Kidney tubule cell (primary cell): ENCODE results near the gene ZNF423.
"Not testable (repeated sequence)": the region's sequence is repeated elsewhere in the genome, so short reads cannot be mapped to it uniquely, and the experiment has no call there.

Source experiments
- DNase-seq: peaks from one replicate; pipeline ENCODE4 v3.0.0-alpha.2; 2018; ENCODE audit warnings: low spot score

Gene ZNF423

DNA sequence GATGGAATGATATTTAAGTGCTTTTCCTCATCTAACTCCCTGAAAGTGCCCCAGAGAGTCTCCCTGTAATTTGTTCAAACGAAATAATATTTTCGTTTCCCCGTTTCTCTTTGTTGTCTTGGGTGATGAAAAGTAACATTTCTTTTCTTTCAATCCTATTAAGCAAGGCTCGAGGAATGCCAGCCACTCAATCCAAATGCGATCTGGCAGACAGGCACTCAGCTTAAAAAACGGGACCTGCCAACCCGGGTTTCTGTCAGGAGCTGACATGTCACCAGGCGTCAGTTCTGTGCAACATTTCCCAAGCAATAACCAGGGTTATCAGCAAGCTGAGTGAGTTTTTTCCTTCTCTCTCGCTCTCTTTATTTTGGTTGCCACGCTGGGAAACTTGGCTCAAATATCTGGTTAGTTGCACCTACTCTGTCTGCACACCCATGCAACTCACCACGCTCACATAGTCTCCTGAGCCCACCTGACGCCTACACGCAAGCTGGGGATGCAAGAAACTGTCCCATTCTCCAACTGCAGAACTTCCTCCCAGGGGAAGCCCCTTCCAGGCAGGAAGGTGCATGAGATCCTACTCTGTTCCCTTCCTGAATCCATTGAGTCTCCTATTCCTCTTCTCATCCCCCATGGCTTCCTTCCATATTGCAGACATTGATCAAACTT lies 274.1 kb downstream of the ZNF423 start:
- no peak for DNase-seq

DNA sequence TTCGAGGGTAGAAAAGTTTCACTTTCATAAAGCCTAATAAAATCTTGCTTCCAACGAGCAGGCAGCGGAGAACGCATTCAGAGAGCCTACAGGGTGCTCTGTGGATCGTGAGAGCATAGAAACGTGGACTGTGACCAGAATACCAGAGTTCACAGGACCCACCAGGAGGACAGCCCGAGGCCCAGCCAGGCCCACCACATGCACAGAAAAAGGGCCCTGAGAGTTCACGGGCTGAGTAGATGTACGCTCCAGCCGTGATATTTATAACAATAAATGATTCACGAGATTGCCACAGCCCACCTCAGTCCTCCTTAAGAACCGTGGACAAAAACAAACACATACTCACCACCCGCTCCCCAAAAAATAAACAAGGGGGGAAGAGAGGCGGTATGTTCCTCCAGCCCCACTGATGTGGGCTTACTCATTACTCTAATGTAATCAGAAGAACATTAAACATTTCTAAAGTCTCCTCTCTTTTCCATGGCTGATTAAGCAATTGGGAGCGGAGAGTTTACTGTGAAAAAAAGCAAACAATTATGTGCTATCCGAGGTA lies 275.1 kb downstream of the ZNF423 start:
- DNase-seq: no peak

DNA sequence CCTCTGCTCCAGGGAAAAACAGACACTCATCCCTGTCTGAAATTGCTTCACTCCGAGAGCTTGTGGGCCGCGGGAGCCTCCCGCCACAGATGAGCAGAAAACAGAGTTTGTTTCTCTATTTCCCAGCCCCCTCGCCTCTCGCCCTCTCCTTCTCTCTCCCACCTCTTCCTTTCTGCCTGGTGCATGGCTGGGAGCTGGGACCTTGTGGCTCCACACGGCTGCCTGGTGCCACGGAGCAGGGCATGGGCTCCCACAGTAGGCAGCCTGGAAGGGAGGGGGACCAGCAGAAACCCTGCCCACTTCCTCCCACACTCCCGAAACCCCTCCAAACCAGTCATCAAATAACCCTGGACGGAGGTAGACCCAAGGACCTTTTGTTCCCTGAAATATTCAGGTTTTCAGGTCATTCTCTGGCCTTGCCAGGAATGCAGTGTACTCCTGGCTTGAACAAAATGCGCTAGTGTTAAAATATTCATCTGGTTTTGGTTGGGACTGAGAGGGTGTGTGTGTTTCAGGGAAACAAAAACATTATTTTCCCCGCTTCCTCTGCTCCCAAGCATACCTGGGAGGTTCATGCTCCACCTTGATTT lies 277.4 kb downstream of the ZNF423 start:
- DNase-seq: no peak

DNA sequence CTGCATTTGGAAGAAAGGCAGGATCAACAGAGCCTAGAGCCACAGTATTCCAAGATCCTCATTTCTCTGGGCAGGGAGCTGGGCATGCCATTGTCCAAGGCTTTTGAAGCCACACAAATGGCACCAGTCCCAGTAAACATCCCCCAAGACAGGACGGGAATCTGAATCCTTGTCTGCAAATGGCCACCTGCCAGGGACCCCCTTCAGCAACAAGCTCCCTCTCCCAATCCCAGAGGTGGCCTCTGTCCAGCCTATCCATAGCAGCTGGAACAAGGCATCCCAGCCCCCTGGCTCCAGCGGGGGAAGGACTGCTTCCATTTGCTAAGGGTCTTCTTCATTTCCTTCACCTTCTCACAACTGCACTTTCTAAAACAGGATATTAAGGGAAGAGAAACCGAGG lies 277.9 kb downstream of the ZNF423 start:
- DNase-seq: no peak

DNA sequence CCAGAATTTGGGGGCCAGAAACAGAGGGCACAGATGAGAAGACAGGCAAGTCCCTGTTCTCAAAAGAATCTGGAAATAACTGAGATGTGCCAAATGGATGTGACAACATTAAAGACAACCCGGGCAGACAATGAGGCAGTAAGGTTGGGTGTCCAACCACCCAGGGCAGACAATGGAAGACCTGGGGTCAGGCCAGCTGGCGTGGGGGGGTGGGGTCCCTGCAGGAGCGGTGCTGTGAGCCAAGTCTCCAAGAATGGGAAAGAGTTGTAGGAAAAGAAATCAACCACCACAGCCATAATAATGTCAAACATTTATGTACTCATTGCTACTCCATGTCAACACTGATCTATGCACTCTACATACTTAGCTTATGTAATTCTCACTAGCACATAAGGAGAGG lies 279.0 kb downstream of the ZNF423 start:
- DNase-seq: no peak

DNA sequence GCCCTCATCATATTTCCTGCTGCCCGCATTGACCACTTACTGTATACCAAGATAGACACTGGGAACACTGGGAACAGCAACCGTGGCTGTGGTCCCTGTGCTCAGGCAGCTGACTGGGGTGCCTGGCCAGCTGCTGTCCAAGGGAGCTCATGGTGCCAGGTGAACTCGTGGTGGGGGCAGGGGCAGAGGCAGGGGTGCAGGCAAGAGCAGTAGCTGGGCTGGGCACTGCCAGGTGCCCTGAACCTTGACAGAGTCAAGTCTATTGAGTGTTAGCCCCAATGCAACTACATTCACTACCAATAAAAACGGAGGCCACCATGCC lies 279.8 kb downstream of the ZNF423 start:
- no peak for DNase-seq

DNA sequence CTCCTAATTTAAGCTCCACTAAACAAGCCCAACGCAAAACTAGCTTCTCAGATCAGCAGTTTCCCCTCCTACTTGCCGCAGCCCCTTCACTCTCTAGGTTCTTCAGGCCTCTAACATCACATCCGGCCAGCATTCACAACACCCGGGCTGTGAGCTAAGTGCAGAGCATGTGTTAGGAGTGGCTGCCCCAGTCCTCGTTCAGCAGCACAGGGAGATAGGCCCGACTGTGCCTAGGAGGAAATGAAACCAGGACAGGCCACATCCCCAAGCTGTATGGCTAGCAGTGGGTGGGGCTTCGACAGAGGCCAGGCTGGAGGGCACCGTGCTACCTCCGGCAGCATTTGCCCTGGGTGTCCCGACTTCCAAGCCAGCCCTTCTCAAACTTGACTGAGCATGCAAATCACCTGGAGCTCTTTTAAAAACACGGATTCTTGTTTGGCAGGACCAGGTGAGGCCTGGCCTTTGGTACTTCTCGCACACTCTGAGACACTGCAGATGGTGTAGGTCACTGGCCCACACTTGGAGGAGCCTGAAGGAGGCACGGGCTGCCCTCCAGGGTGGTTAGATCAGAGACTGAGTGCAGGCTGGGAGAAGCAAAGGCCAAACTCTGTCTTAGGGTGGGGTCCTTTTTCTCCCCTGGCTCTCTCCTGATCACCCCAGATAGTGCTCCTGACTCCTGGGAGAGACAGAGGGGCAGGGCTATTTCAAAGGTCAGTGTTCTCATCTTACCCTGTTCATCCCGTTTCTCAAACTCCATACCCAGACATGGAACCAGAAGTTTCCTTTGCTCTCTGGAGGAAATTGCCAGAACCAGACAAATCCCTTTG lies 280.4 kb downstream of the ZNF423 start:
- peak; percentile 32 for DNase-seq

DNA sequence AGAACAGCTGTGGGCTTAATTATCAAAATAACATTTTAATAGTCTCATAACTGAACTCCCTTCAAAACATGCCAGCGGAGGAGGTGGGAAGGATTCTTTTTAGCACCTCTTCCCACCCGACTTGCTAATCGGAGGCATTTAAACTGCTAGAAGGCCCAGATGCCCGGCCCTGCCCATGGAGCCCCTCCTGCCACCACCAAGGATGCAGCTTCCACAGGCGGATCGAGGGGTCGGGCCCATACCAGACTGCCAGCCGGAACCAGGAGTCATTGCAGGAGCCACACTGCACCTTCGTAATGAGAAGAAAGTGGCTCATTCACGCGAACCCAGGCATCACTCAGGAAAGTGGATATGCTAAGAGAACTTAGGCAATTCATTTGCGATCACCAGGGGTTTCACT lies 281.1 kb downstream of the ZNF423 start:
- DNase-seq: no peak

DNA sequence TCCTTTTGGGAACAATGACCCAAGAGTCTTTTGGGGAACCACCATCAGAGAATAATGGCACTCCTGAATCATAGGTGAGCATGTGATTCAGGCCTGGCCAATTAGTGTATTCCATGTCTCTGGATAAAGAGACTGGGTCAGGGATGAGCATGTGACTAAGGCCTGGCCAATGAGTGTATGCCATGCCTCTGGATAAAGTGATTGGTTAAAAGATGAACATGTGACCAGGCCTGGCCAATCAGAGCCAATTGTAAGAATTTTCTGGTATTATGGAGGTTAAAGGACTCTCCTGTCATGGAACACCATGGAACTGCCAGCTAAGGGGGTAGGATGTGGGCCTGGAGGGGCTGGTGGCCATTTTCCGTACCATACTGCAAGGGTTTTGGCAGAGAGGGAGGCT lies 288.0 kb downstream of the ZNF423 start:
- DNase-seq: no peak

DNA sequence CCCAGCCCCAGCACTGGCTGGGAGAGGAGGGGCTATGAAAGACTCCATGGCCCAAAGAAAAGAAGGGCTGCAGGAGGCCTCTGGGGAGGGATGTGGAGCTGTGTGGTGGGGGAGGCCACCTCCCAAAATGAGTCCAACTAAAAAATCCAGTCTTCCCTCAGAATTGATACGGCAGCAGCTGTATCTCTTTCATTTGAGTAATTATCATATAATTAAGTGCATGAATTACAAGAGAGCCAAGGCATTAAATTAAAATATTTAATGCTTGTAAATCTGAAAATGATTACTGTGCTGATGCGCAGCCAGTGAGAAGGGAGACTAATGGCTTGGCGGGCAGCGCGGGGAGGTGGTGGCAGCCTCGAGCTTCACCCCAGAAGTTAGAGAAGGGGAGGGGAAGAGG lies 289.5 kb downstream of the ZNF423 start:
- DNase-seq: no peak

DNA sequence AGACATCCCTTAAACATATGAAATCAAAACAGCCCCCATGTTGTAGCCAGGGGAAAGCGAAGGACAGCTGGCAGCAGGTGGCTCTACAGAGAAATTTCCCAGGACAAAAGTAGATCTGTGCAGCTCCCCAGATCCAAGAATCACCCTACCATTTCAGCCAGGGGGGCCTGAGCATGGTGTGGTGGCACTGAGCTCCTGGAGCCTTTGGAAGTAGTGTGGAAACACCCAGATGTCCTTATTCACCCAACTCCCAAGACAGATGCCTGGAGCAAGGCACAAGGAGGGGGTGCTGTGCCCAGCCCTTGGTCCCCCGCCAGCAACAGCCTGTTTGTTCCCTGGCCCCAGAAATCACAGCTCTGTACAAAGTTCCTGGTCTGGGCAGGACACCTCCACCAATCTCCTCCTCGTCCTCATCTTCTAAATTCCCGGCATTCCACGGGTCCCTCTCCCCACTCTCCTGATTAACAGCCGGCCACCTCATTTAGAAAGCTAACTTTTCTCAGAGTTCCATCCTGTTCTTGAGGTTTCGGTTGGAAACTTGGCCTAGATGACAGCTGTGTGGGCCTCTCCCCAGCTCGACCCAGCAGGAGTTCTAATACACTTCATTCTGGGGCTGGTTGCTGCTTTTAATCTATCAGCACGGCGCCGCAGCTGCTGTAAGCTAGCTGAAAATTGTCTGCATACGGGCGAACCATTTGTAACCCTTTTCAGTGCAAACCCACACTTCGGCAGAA lies 291.2 kb downstream of the ZNF423 start:
- no peak for DNase-seq

DNA sequence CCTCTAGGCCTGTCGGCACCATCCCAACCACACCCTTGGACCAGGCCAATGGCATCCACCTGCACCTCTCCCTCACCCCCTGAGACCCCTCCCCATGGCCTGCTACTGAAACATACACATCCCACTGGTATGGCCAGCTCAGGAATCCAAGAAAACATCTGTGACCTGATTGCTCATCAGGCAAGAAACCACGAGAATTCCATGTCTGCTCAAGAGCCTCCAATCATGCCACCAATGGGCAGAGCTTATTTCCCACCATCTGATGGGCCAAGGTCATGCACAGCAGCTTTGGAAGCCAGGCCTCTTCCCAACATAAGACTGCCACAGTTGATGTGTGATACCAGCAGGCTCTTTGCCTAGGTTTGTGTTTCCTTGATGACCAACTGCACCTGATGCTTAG lies 292.2 kb downstream of the ZNF423 start:
- peak; percentile 55 for DNase-seq

DNA sequence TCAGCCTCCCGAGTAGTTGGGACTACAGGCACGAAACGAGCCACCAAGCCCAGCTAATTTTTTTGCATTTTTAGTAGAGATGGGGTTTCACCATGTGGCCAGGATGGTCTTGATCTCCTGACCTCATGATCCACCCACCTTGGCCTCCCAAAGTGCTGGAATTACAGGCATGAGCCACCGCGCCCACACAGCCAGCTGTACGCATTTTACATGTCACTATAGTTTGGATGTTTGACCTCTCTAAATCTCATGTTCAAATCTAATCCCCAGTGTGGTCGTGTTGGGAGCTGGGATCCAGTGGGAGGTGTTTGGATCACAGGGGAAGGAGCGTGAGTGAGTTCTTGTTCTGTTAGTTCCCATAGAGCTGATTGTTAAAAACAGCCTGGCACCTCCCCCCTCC lies 293.0 kb downstream of the ZNF423 start:
- DNase-seq: not testable (repeated sequence)

DNA sequence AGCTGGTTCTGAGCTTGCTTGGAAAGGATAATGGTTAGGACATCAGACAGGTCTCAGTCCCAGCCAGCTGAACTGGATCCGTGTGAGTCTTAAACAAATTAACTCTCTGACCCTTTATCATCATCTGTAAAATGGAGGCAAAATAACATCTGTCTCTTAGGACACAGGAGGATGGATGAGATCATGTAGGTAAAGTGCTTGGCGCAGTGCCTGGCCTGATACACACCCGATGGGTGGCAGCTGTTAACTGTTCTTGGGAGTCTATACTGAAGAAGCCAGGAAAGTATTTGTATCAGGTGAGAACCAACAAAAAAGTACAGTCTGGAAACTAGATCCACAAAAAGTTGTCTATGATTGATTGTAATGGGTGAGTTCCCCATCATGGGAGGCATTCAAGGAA lies 293.7 kb downstream of the ZNF423 start:
- DNase-seq: no peak

DNA sequence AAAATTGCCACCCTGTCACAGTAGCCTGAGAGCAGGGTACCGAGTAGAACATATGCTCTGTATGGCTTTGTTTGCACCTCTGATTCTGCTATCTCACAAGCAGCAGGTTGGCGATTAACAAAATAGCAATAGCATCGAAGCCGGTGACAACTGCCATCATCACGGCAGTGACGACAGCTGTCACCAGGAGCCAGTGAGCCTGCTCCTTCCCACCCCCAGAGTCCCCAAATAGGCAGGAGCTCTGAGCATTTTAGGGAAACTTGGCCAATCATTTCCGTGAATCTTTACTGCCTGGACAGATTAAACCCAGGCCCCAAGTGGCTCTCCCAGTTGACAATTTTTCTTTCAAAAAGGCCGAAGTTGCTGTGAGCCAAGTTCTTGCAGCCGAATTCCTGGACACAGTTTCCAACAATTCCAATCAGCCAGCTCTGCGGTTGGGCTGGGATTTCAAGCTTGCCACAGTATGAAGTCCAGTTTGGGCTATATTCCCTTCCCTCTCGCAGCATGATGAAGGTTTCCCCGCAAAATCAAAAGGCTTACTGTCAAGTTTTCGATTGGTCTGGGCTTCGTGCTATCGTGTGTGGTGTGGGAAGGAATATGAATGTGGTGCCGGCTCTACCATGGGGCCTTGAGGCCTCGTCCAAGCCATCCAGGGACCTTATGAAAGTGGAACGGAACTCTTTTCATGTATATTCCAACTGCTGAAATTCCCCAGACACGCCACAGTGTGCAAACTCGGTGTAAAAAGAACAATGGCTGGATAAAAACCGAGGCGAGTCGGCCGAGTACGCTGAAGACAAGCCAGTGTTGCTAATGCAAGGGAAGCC lies 295.7 kb downstream of the ZNF423 start:
- DNase-seq: no peak

DNA sequence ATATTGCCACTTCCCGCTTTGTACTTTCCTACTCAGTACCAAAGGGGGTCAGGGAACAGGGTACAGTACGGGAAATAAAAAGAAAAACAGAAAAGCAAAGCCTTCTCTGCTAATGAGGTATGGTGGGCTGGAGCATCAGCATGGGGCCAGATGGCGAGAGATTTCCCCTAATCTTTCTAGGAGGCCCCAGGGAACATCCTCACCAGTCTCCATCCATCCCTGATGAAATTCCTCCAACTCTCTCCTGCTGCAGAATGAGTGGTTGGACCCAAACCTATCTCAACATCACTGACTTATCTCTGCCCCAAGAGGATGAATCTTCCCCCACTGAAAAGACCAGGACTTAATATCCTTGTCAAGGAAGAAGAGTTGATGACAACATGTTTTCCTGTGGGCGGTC lies 296.7 kb downstream of the ZNF423 start:
- DNase-seq: no peak

DNA sequence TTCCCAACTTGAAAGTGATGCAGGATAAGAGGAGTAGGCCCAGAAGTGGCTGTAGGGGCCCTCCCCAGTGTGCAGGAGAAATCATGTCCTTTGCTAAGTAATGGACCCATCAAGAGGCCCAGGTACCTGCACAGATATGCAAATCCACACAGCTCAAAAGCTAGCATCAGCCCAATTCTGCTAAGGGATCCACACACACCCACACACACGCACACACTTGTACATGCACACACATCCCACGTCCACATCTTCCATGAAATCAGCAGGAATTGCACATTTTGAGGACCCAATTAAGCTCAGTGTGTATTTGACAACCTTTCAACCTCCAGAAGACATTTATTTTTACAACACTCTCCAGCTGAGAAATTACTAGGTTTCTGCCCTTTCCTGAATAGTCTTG lies 297.5 kb downstream of the ZNF423 start:
- DNase-seq: no peak

DNA sequence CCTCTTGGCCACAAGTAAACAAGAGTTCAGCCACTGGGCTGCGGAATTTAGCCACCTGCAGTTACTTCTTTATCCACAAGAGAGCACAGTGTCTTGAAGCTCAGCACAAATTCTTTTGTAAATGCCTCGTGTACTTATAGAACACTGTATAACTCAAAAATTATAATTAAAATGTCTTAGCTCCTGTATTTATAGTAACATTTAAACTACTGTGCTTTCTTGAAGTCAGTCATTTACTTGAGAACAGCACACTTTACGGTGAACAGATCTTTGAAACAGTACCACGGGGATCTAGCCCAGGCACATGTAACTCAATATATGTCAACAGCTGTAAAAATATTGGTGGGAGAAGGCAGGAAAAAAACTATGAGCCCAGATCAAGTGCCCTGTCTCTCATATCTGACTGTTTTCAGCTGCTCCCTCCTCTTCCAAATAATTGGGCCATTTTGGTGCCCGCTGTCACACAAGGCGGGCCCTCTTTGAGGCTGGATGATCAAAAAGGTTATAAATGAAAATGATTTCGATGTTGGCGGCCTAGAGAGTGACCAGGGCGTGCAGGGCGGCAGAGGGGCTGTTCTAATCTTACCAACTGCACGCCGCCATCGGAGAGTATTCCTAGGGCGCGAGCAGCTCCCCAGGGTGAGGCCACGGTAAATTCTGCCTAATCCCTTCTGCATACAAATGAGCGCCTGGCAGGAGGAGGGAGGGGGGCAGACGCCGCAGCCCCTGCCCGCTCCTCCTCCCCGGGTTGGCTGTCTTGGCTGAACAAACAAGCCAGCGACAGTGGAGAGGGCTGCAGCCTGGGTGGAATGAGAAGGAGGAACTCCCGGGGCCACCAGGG lies 299.1 kb downstream of the ZNF423 start:
- DNase-seq: peak; percentile 47

DNA sequence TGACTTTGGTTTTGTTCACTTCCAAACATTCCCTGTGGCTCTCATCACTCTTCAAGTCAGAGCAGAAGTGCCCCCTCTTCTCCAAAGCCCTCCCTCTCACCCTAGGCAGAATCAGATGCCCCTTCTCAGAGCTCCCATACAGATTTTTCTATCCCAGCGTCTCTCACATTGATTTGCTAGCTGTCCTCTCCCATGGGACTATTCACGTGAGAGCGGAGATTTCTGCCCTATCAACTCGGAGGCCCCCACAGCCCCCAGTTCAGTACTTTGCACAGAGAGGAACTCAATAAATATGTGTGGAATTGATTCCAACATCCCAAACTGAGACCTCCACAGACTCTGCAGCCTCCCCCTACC lies 299.7 kb downstream of the ZNF423 start:
- DNase-seq: no peak

DNA sequence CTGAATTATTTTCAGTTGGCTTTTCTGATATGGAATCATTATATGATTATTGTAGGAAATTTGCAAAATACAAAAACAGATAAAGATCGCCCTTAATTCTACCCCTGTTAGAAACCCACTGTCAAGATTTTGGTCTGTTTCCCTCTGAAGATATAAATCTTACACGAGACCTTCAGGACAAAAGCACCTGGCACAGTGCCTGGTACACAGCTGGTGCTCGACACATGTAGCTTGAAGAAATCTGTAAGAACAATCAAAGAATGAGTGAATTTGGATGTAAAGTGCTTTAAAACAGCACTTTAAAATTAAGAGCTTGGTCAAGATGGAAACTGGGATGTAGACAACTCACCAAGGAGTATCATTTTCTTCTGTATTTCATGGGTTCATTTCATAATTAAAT lies 301.2 kb downstream of the ZNF423 start:
- no peak for DNase-seq
